GM12878 (cell line): ENCODE data around the gene COL27A1. TPM values are rescaled to one million over a fixed set of nuclear protein-coding genes. Genes with fewer than 3 reads are reported as not detected.

Source experiments
- ATAC-seq: fragments of 200-7000 bp; cut with Tn5 transposase; 3 replicates; pipeline ENCODE4 v1.9.1; 2020; ENCODE audit warnings: mild to moderate bottlenecking, moderate library complexity
- BruUV-seq: library from RNA; stranded (reverse); fragments of 400-500 nt; replicated peaks from 2 replicates; lab custom pipeline; 2021; lab: Mats Ljungman, UMichigan
- CTCF ChIA-PET: fragments of 300-600 bp; sonication (Branson Sonifier 250); formaldehyde crosslinking; extraction: SDS; loops from one replicate; lab custom pipeline; 2021; ENCODE audit warnings: inconsistent platforms; lab: Yijun Ruan, JAX
- POLR2A ChIA-PET: fragments of 350-600 bp; formaldehyde crosslinking; extraction: SDS; loops from one replicate; lab custom pipeline; 2021; ENCODE audit warnings: inconsistent platforms; lab: Charles Lee
- RAD21 ChIA-PET: fragments of 300-600 bp; sonication (Branson Sonifier 250); formaldehyde crosslinking; loops from one replicate; lab custom pipeline; 2023; ENCODE audit warnings: antibody characterized with exemption; ENCODE audit not compliant: unreplicated experiment; lab: Charles Lee
- SMC1A ChIA-PET: fragments of 300-600 bp; sonication (Branson Sonifier 250); formaldehyde crosslinking; loops from one replicate; lab custom pipeline; 2023; ENCODE audit not compliant: unreplicated experiment, uncharacterized antibody; lab: Charles Lee
- DNase-seq: peaks from one replicate; pipeline ENCODE4 v3.0.0-alpha.2; 2011; ENCODE audit warnings: low read depth, low spot score
- FAIRE-seq: peaks from 3 replicates; lab custom pipeline; 2011; peaks lifted over from hg19 to GRCh38; lab: Jason Lieb, UNC
- H2AFZ ChIP-seq: 2 replicates; pipeline ENCODE4 v1.6.0; 2011; ENCODE audit warnings: low read depth, low read length, control low read depth; ENCODE audit not compliant: control insufficient read depth
- H3K27ac ChIP-seq: 2 replicates; pipeline ENCODE4 v1.5.1; 2011; ENCODE audit warnings: control low read depth; ENCODE audit not compliant: control insufficient read depth, insufficient read depth
- H3K27me3 ChIP-seq, 2 experiments: replicated peaks in 1 of 2; 2 replicates each; pipeline versions ENCODE4 v1.6.0 to v1.6.1; 2011; ENCODE audit warnings: low read length in 1 of 2; ENCODE audit not compliant: control insufficient read depth in 2 of 2, insufficient read depth in 2 of 2
- H3K36me3 ChIP-seq, 2 experiments: 2 replicates each; pipeline ENCODE4 v1.5.1; 2011; ENCODE audit warnings: low read length in 1 of 2; ENCODE audit not compliant: control insufficient read depth in 2 of 2, insufficient read depth in 2 of 2
- H3K4me1 ChIP-seq: 2 replicates; pipeline ENCODE4 v1.6.1; 2011; ENCODE audit warnings: mild to moderate bottlenecking, low read length, moderate library complexity, mixed read lengths; ENCODE audit not compliant: control insufficient read depth, insufficient read depth
- H3K4me2 ChIP-seq: 2 replicates; pipeline ENCODE4 v1.6.0; 2011; ENCODE audit warnings: control low read depth; ENCODE audit not compliant: control insufficient read depth, insufficient read depth
- H3K4me3 ChIP-seq: fragments of 200-600 bp; sonication (generic); 2 replicates; pipeline ENCODE4 v1.5.1; 2016
- H3K79me2 ChIP-seq: 2 replicates; pipeline ENCODE4 v1.6.0; 2011; ENCODE audit warnings: low read length; ENCODE audit not compliant: control insufficient read depth, insufficient read depth
- H3K9ac ChIP-seq: 2 replicates; pipeline ENCODE4 v1.8.0; 2011; ENCODE audit warnings: low read length, control low read depth, mixed read lengths; ENCODE audit not compliant: control insufficient read depth, insufficient read depth
- H3K9me3 ChIP-seq: replicated peaks from 3 replicates; pipeline ENCODE4 v1.5.1; 2011; ENCODE audit warnings: mild to moderate bottlenecking, low read length; ENCODE audit not compliant: control insufficient read depth, insufficient read depth
- H4K20me1 ChIP-seq: 2 replicates; pipeline ENCODE4 v1.6.0; 2011; ENCODE audit not compliant: control insufficient read depth, insufficient read depth
- ATF2 ChIP-seq: IDR thresholded peaks from 2 replicates; pipeline ENCODE4 v1.6.1; 2012; ENCODE audit warnings: low read length, inconsistent platforms
- BCL11A ChIP-seq: IDR thresholded peaks from 2 replicates; pipeline ENCODE4 v1.6.1; 2011; ENCODE audit warnings: low read depth, low read length
- CEBPZ ChIP-seq: fragments of 150-350 bp; IDR thresholded peaks from 2 replicates; pipeline ENCODE4 v1.6.1; 2016; ENCODE audit warnings: low read depth, low read length
- E2F8 ChIP-seq: fragments of 450-650 bp; IDR thresholded peaks from 2 replicates; pipeline ENCODE4 v1.6.1; 2018; ENCODE audit warnings: mild to moderate bottlenecking, low read depth, moderate library complexity; ENCODE audit not compliant: partially characterized antibody
- ETV6 ChIP-seq, 2 experiments: fragments of 450-650 bp in 1 of 2; IDR thresholded peaks in 1 of 2; conservative IDR thresholded peaks in 1 of 2; 2 replicates each; pipeline ENCODE4 v1.6.1; 2014; ENCODE audit warnings: antibody characterized with exemption in 1 of 2, borderline replicate concordance in 1 of 2, low read depth in 1 of 2, mild to moderate bottlenecking in 1 of 2, moderate library complexity in 1 of 2
- POLR2A ChIP-seq: IDR thresholded peaks from 2 replicates; pipeline ENCODE4 v1.6.1; 2011; ENCODE audit warnings: low read depth, mild to moderate bottlenecking, low read length
- SKIL ChIP-seq: fragments of 450-650 bp; IDR thresholded peaks from 2 replicates; pipeline ENCODE4 v1.6.1; 2017; ENCODE audit warnings: mild to moderate bottlenecking, low read depth, inconsistent platforms; ENCODE audit not compliant: poor library complexity, severe bottlenecking
- WGBS: methylation state at CpG from one replicate; pipeline ENCODE4 v1.1.6; 2016; ENCODE audit warnings: low lambda C conversion rate; ENCODE audit not compliant: insufficient replicate concordance, insufficient coverage; ENCODE audit errors: missing lambda C conversion rate; 5-methylcytosine and 5-hydroxymethylcytosine counted together
- in situ Hi-C: fragments of 300-500 bp; cut with MboI; formaldehyde crosslinking; loops from 9 replicates; pipeline ENCODE4 v1.14.3; 2018; ENCODE audit warnings: mixed read lengths
- intact Hi-C: fragments of 100-400 bp; cut with micrococcal nuclease; formaldehyde crosslinking; loops from one replicate; pipeline ENCODE4 v1.14.2; 2022; ENCODE audit not compliant: unreplicated experiment
- polyA plus RNA-seq, 11 experiments: library from polyadenylated mRNA; depleted of rRNA in 4 of 11; unstranded in 6 of 11; stranded (reverse) in 5 of 11; fragments of >200 nt; fragmentation: Nextera tagmentation in 4 of 11; fragmentation: Illumina TruSeq in 1 of 11; extraction: Ambion mirVana in 4 of 11; extraction: Trizol in 1 of 11; gene quantifications; 1 replicate in 1 of 11; 2 replicates in 10 of 11; pipeline versions ENCODE4 v1.2.1 to v1.2.3, GENCODE V29; 2011 to 2016; ENCODE audit warnings: inconsistent platforms in 2 of 11, missing spikeins in 2 of 11, low read depth in 1 of 11
- total RNA-seq, 4 experiments: library from RNA; depleted of rRNA in 3 of 4; stranded (reverse); fragments of >200 nt in 3 of 4; fragmentation: Illumina TruSeq in 1 of 4; extraction: Trizol in 1 of 4; gene quantifications; 2 replicates each; pipeline versions ENCODE4 v1.2.1 to v1.2.3, GENCODE V29; 2013 to 2021

The COL27A1 gene
- total and polyA plus RNA-seq, 10 of the 15 experiments (the other 5 are each of a cell fraction or from before 2014, with no cell fraction given): 0.10 TPM; not detected in 9

GRCh38 chr9:114318416-114318815 is 163.1 kb downstream of the COL27A1 start (continued):
- TF ChIP-seq ATF2 (no peak), SKIL (no peak)

- Histone ChIP-seq H3K27ac (no peak overlapping the region), H3K9ac (no peak overlapping the region), H2AFZ (no peak overlapping the region), H3K4me2 (no peak overlapping the region), H3K79me2 (no peaks in the 10 kb centered on the region), H3K9me3 (no peaks in the 10 kb centered on the region), H4K20me1 (no peaks in the 10 kb centered on the region), H3K4me3 (no peak overlapping the region), H3K4me1 (no peaks in the 10 kb centered on the region), H3K36me3 (no peaks in the 10 kb centered on the region), H3K27me3 (no peaks in the 10 kb centered on the region)
- BruUV-seq: no TSS peak
- in situ Hi-C loops (no loop called here), intact Hi-C loops (no loop called here)
- ChIA-PET CTCF (no interaction called here), RAD21 (no interaction called here), POLR2A (interaction anchor here (0.5 kb wide), 1 partner anchor 300 kb away, joined by 5 read pairs; no protein-coding TSS in a partner anchor), SMC1A (no interaction called here)
- 67% methylated on average over 3 of the region's 3 CpGs for whole genome bisulfite sequencing
- no peak for FAIRE-seq
- DNase-seq: no peak
- TF ChIP-seq E2F8 (no peak), CEBPZ (no peak), BCL11A (no peak), ETV6 (conservative IDR thresholded peaks at IDR 0.05 in 1 of 2, IDR thresholded peaks at IDR 0.05 in 1 of 2; ENCODE audit: borderline replicate concordance in 1 of 2, low read depth in 1 of 2) (no peak), POLR2A (no peak)
- no peak for ATAC-seq
Measured at GRCh38 chr9:114319147-114319546, 163.8 kb downstream of the COL27A1 start.
